B cell (primary cell): ENCODE data around the gene SCRT2.

Source experiments
- EZH2 ChIP-seq: IDR thresholded peaks from 2 replicates; pipeline ENCODE4 v1.6.1; 2012; ENCODE audit warnings: borderline replicate concordance, low read depth, mild to moderate bottlenecking, moderate library complexity, low read length; ENCODE audit not compliant: insufficient read depth, poor library complexity, severe bottlenecking
- TF ChIP-seq, protein P1 (sequence below): fragments of 200-600 bp; IDR thresholded peaks from one replicate; pipeline ENCODE4 v1.8.0; 2022; ENCODE audit warnings: antibody characterized with exemption, mild to moderate bottlenecking

DNA sequence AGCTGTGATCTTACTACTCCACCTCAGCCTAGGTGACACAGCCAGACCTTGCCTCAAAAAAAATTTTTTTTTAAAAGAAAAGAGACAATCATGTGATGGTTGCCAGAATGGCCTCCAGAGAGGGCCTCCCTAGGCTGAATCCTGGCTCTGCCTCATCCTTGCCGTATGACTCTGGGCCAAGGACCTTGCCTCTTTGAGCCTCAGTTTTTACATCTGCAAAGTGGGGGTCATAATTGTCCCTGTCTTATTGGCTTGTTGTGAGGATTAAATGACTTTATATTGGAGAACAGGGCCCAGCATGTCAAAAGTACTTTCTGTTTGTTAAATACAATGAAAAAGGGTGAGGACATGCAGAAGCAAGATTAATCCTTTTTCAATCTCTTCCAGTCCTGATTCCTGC, 37.0 kb downstream of the SCRT2 start:
- TF ChIP-seq, protein P1, sequence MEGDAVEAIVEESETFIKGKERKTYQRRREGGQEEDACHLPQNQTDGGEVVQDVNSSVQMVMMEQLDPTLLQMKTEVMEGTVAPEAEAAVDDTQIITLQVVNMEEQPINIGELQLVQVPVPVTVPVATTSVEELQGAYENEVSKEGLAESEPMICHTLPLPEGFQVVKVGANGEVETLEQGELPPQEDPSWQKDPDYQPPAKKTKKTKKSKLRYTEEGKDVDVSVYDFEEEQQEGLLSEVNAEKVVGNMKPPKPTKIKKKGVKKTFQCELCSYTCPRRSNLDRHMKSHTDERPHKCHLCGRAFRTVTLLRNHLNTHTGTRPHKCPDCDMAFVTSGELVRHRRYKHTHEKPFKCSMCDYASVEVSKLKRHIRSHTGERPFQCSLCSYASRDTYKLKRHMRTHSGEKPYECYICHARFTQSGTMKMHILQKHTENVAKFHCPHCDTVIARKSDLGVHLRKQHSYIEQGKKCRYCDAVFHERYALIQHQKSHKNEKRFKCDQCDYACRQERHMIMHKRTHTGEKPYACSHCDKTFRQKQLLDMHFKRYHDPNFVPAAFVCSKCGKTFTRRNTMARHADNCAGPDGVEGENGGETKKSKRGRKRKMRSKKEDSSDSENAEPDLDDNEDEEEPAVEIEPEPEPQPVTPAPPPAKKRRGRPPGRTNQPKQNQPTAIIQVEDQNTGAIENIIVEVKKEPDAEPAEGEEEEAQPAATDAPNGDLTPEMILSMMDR: no peak
- no peak for TF ChIP-seq EZH2
